Ishikawa (cell line): Measurements from ENCODE around the gene ESPN.

Source experiments
- EP300 ChIP-seq: IDR thresholded peaks from 2 replicates; pipeline ENCODE4 v1.6.1; 2012; ENCODE audit warnings: borderline replicate concordance
- RAD21 ChIP-seq: IDR thresholded peaks from 2 replicates; pipeline ENCODE4 v1.6.1; 2012; ENCODE audit warnings: low read depth
- TAF1 ChIP-seq: IDR thresholded peaks from 2 replicates; pipeline ENCODE4 v1.6.1; 2012; ENCODE audit warnings: low read depth, mild to moderate bottlenecking
- TCF12 ChIP-seq: IDR thresholded peaks from 2 replicates; pipeline ENCODE4 v1.6.1; 2012; ENCODE audit warnings: low read depth
- TEAD4 ChIP-seq: IDR thresholded peaks from 2 replicates; pipeline ENCODE4 v1.6.1; 2012
- YY1 ChIP-seq: IDR thresholded peaks from 2 replicates; pipeline ENCODE4 v1.6.1; 2012; ENCODE audit warnings: low read depth
- ZBTB7A ChIP-seq: IDR thresholded peaks from 2 replicates; pipeline ENCODE4 v1.6.1; 2012; ENCODE audit warnings: low read depth
- TF ChIP-seq, protein P1 (sequence below): IDR thresholded peaks from 2 replicates; pipeline ENCODE4 v1.6.1; 2012
- TF ChIP-seq, protein P2 (sequence below): IDR thresholded peaks from 2 replicates; pipeline ENCODE4 v1.6.1; 2012; ENCODE audit warnings: low read depth, mild to moderate bottlenecking

DNA sequence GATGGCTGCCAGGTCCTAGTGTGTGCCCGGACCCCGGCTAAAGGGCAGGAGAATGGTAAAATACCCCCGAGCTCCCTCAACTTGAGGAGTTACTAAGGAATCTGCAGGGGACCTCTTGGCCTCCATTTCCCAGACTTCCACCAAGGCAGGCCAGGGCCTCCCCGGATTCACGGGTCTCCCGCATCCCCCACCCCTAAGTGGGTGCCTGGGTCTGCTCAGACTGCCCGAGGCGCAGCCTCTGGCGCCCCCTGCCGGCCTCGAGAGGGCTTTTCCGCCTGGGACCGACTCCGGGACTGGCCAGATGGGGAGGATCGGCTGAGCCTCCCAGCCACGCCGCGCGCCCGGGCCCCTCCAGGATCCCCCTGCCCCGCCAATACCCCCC is 65.2 kb downstream of the ESPN start:
- no peak for TF ChIP-seq EP300
- TF ChIP-seq TEAD4 = no peak
- TF ChIP-seq TCF12 = no peak
- TF ChIP-seq, protein P1, sequence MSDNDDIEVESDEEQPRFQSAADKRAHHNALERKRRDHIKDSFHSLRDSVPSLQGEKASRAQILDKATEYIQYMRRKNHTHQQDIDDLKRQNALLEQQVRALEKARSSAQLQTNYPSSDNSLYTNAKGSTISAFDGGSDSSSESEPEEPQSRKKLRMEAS = no peak
- TF ChIP-seq RAD21 = peak; percentile 69
- no peak for TF ChIP-seq TAF1
- TF ChIP-seq YY1 = no peak
- TF ChIP-seq ZBTB7A = peak; percentile 50; the same call in 1 of the 2 replicates
- TF ChIP-seq, protein P2, sequence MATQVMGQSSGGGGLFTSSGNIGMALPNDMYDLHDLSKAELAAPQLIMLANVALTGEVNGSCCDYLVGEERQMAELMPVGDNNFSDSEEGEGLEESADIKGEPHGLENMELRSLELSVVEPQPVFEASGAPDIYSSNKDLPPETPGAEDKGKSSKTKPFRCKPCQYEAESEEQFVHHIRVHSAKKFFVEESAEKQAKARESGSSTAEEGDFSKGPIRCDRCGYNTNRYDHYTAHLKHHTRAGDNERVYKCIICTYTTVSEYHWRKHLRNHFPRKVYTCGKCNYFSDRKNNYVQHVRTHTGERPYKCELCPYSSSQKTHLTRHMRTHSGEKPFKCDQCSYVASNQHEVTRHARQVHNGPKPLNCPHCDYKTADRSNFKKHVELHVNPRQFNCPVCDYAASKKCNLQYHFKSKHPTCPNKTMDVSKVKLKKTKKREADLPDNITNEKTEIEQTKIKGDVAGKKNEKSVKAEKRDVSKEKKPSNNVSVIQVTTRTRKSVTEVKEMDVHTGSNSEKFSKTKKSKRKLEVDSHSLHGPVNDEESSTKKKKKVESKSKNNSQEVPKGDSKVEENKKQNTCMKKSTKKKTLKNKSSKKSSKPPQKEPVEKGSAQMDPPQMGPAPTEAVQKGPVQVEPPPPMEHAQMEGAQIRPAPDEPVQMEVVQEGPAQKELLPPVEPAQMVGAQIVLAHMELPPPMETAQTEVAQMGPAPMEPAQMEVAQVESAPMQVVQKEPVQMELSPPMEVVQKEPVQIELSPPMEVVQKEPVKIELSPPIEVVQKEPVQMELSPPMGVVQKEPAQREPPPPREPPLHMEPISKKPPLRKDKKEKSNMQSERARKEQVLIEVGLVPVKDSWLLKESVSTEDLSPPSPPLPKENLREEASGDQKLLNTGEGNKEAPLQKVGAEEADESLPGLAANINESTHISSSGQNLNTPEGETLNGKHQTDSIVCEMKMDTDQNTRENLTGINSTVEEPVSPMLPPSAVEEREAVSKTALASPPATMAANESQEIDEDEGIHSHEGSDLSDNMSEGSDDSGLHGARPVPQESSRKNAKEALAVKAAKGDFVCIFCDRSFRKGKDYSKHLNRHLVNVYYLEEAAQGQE = no peak
